GM23338 (cell line): ENCODE measurements around the gene ELL2. TPM values are rescaled to one million over a fixed set of nuclear protein-coding genes. Genes with fewer than 3 reads are reported as not detected.

ENCODE experiments used
- ATAC-seq: fragments of 200-7000 bp; cut with Tn5 transposase; 3 replicates; pipeline ENCODE4 v1.9.1; 2020
- DNase-seq: peaks from one replicate; pipeline ENCODE4 v3.0.0-alpha.2; 2015; ENCODE audit warnings: low spot score
- H2AFZ ChIP-seq: fragments of 200-600 bp; sonication (generic); 2 replicates; pipeline ENCODE4 v1.8.0; 2016; ENCODE audit warnings: antibody characterized with exemption, mild to moderate bottlenecking, moderate library complexity
- H3F3A ChIP-seq: fragments of 200-600 bp; sonication (generic); replicated peaks from 2 replicates; pipeline ENCODE4 v1.8.0; 2017; ENCODE audit warnings: antibody characterized with exemption, mixed run types, low read depth
- H3K27ac ChIP-seq: fragments of 200-600 bp; sonication (generic); 2 replicates; pipeline ENCODE4 v1.6.1; 2016; ENCODE audit warnings: low read depth
- H3K27me3 ChIP-seq: fragments of 200-600 bp; sonication (generic); 2 replicates; pipeline ENCODE4 v1.8.0; 2016; ENCODE audit warnings: mild to moderate bottlenecking, mixed run types, moderate library complexity; ENCODE audit not compliant: insufficient read depth
- H3K36me3 ChIP-seq: fragments of 200-600 bp; sonication (generic); 2 replicates; pipeline ENCODE4 v1.8.0; 2016; ENCODE audit warnings: mild to moderate bottlenecking; ENCODE audit not compliant: insufficient read depth
- H3K4me1 ChIP-seq: fragments of 200-600 bp; sonication (generic); 2 replicates; pipeline ENCODE4 v1.8.0; 2016; ENCODE audit warnings: mild to moderate bottlenecking, moderate library complexity; ENCODE audit not compliant: insufficient read depth
- H3K4me2 ChIP-seq: fragments of 200-600 bp; sonication (generic); 2 replicates; pipeline ENCODE4 v1.7.1; 2017; ENCODE audit warnings: mixed run types
- H3K4me3 ChIP-seq: fragments of 200-600 bp; sonication (generic); 2 replicates; pipeline ENCODE4 v1.6.1; 2016; ENCODE audit warnings: mixed run types
- H3K79me2 ChIP-seq: fragments of 200-600 bp; sonication (generic); replicated peaks from 2 replicates; pipeline ENCODE4 v1.8.0; 2017; ENCODE audit warnings: mild to moderate bottlenecking; ENCODE audit not compliant: insufficient read depth
- H3K9me2 ChIP-seq: fragments of 200-600 bp; sonication (generic); 2 replicates; pipeline ENCODE4 v1.8.0; 2017; ENCODE audit not compliant: insufficient read depth
- H4K20me1 ChIP-seq: fragments of 200-600 bp; sonication (generic); replicated peaks from 2 replicates; pipeline ENCODE4 v1.8.0; 2017; ENCODE audit warnings: mild to moderate bottlenecking; ENCODE audit not compliant: insufficient read depth
- H3K27ac Mint-ChIP-seq: 2 replicates; pipeline ENCODE4 v1.8.0; 2020; ENCODE audit warnings: inconsistent platforms, mild to moderate bottlenecking, moderate library complexity, mixed read lengths
- H3K27me3 Mint-ChIP-seq: 3 replicates; pipeline ENCODE4 v1.8.0; 2022; ENCODE audit warnings: low read depth, mild to moderate bottlenecking, moderate library complexity, mixed read lengths, inconsistent platforms; ENCODE audit not compliant: insufficient read depth, poor library complexity
- H3K36me3 Mint-ChIP-seq: 3 replicates; pipeline ENCODE4 v1.8.0; 2021; ENCODE audit warnings: low read depth, mild to moderate bottlenecking, inconsistent platforms, moderate library complexity, mixed read lengths
- H3K4me1 Mint-ChIP-seq: 3 replicates; pipeline ENCODE4 v1.8.0; 2020; ENCODE audit warnings: mild to moderate bottlenecking, inconsistent platforms, mixed read lengths
- H3K4me3 Mint-ChIP-seq: 3 replicates; pipeline ENCODE4 v1.8.0; 2021; ENCODE audit warnings: moderate library complexity, mild to moderate bottlenecking, inconsistent platforms, mixed read lengths
- H3K9me3 Mint-ChIP-seq: 3 replicates; pipeline ENCODE4 v1.8.0; 2020; ENCODE audit warnings: moderate library complexity, mild to moderate bottlenecking, inconsistent platforms, mixed read lengths
- EZH2 ChIP-seq: fragments of 200-600 bp; sonication (generic); IDR thresholded peaks from one replicate; pipeline ENCODE4 v1.8.0; 2017; ENCODE audit warnings: antibody characterized with exemption, mild to moderate bottlenecking, low read depth; ENCODE audit not compliant: unreplicated experiment
- EZH2phosphoT487 ChIP-seq: fragments of 200-600 bp; sonication (generic); IDR thresholded peaks from one replicate; pipeline ENCODE4 v1.8.1; 2018; ENCODE audit warnings: antibody characterized with exemption; ENCODE audit not compliant: unreplicated experiment
- NANOG ChIP-seq: IDR thresholded peaks from 2 replicates; pipeline ENCODE4 v1.6.1; 2016; ENCODE audit warnings: antibody characterized with exemption, borderline replicate concordance
- POLR2AphosphoS5 ChIP-seq: IDR thresholded peaks from 2 replicates; pipeline ENCODE4 v1.6.1; 2016; ENCODE audit warnings: antibody characterized with exemption, low read depth
- REST ChIP-seq: IDR thresholded peaks from one replicate; pipeline ENCODE4 v1.6.1; 2018; ENCODE audit warnings: antibody characterized with exemption; ENCODE audit not compliant: unreplicated experiment
- STAT1 ChIP-seq: IDR thresholded peaks from one replicate; pipeline ENCODE4 v1.6.1; 2016; ENCODE audit warnings: antibody characterized with exemption; ENCODE audit not compliant: unreplicated experiment
- ZNF331 ChIP-seq: fragments of 250-450 bp; sonication (Bioruptor Pico); IDR thresholded peaks from 2 replicates; pipeline ENCODE4 v1.5.0; 2020; ENCODE audit warnings: low read depth, mild to moderate bottlenecking, moderate library complexity
- ZNF462 ChIP-seq: fragments of 250-450 bp; sonication (Bioruptor Pico); IDR thresholded peaks from 2 replicates; pipeline ENCODE4 v1.5.0; 2020; ENCODE audit warnings: mild to moderate bottlenecking, moderate library complexity
- polyA plus RNA-seq: library from polyadenylated mRNA; unstranded; fragments of >200 nt; fragmentation: Nextera tagmentation; extraction: Ambion mirVana; gene quantifications from 2 replicates; pipeline ENCODE4 v1.2.1, GENCODE V29; 2016
- total RNA-seq: library from RNA; depleted of rRNA; stranded (reverse); fragments of >200 nt; shearing (Covaris generic); gene quantifications from 2 replicates; pipeline ENCODE4 v1.2.3, GENCODE V29; 2014

Gene ELL2
- total and polyA plus RNA-seq, 2 experiments from 2014 or later, result 7.4 to 32.6 TPM

GRCh38 chr5:95932941-95933340 is 28.7 kb downstream of the ELL2 start (continued):
- TF ChIP-seq REST, result no peak
- TF ChIP-seq POLR2AphosphoS5, result no peak
- TF ChIP-seq EZH2phosphoT487, result no peak
- TF ChIP-seq STAT1, result no peak

- Mint-ChIP-seq H3K9me3 (peaks cover 2% of the 10 kb centered on the region; the same call in 2 of the 3 replicates), H3K4me1 (peaks cover 15% of the 10 kb centered on the region), H3K27ac (no peak overlapping the region), H3K4me3 (no peak overlapping the region), H3K36me3 (no peaks in the 10 kb centered on the region), H3K27me3 (peaks cover 2% of the 10 kb centered on the region)
- DNase-seq (no peak), ATAC-seq (no peak)
- Histone ChIP-seq H4K20me1 (no peaks in the 10 kb centered on the region), H3K4me2 (no peak overlapping the region), H3K27ac (no peak overlapping the region), H3K27me3 (no peaks in the 10 kb centered on the region), H3K9me2 (no peaks in the 10 kb centered on the region), H2AFZ (no peak overlapping the region), H3K4me1 (no peaks in the 10 kb centered on the region; the same call in 1 of the 2 replicates), H3F3A (no peaks in the 10 kb centered on the region; the same call in 1 of the 2 replicates), H3K4me3 (no peak overlapping the region), H3K36me3 (no peaks in the 10 kb centered on the region), H3K79me2 (peaks cover 3% of the 10 kb centered on the region; the same call in 1 of the 2 replicates)
- TF ChIP-seq ZNF331 (CRISPR knock-in tag) (no peak), REST (no peak), EZH2phosphoT487 (no peak), NANOG (no peak), EZH2 (no peak), ZNF462 (CRISPR knock-in tag) (no peak)
These were observed 30.4 kb downstream of the ELL2 start for GRCh38 chr5:95931079-95931833.
